IMR-90 (cell line): ENCODE results near the gene GNAS-AS1.

Source experiments
- CTCF ChIP-seq: conservative IDR thresholded peaks from 2 replicates; pipeline ENCODE4 v1.5.1; 2012; ENCODE audit warnings: mild to moderate bottlenecking, low read depth, low read length, improper control_type of control experiment
- POLR2A ChIP-seq: IDR thresholded peaks from 2 replicates; pipeline ENCODE4 v1.6.1; 2012; ENCODE audit warnings: mild to moderate bottlenecking, low read depth, low read length
- RAD21 ChIP-seq: IDR thresholded peaks from 2 replicates; pipeline ENCODE4 v1.6.1; 2012; ENCODE audit warnings: low read length, improper control_type of control experiment

GRCh38 chr20:58875111-58875510 lies 24.4 kb upstream of the GNAS-AS1 start:
- TF ChIP-seq CTCF = no peak
- TF ChIP-seq POLR2A = no peak
- TF ChIP-seq RAD21 = no peak
